Posterior vena cava (tissue), 2 donors: ENCODE results near the gene COTL1. TPM values are rescaled to one million over a fixed set of nuclear protein-coding genes. Genes with fewer than 3 reads are reported as not detected.
"Not testable (repeated sequence)": the region's sequence is repeated elsewhere in the genome, so short reads cannot be mapped to it uniquely, and the experiment has no call there.

Experiments
- DNase-seq: peaks from one replicate; pipeline ENCODE4 v3.0.0-alpha.2; 2020; ENCODE audit warnings: low spot score
- intact Hi-C, 2 donors: fragments of 100-400 bp; cut with DNase I; formaldehyde crosslinking; loops; one replicate each; pipeline versions ENCODE4 v1.14.1 to v1.14.2; 2022 to 2023
- total RNA-seq, 2 donors: library from RNA; stranded (reverse); fragmentation: NEBNext Ultra II Directional; extraction: Animal tissue kit (Norgen Biotek cat#: 25700); gene quantifications; one replicate each; pipeline ENCODE4 v1.2.1, GENCODE V29; 2021
- donor health status: DM: yes; HTN: yes; CAD: no.
- donor health status: DM: yes; HTN: yes; CAD: no.

Gene COTL1
- total RNA-seq, 2 donors from 2014 or later = 55.0 to 66.0 TPM

DNA sequence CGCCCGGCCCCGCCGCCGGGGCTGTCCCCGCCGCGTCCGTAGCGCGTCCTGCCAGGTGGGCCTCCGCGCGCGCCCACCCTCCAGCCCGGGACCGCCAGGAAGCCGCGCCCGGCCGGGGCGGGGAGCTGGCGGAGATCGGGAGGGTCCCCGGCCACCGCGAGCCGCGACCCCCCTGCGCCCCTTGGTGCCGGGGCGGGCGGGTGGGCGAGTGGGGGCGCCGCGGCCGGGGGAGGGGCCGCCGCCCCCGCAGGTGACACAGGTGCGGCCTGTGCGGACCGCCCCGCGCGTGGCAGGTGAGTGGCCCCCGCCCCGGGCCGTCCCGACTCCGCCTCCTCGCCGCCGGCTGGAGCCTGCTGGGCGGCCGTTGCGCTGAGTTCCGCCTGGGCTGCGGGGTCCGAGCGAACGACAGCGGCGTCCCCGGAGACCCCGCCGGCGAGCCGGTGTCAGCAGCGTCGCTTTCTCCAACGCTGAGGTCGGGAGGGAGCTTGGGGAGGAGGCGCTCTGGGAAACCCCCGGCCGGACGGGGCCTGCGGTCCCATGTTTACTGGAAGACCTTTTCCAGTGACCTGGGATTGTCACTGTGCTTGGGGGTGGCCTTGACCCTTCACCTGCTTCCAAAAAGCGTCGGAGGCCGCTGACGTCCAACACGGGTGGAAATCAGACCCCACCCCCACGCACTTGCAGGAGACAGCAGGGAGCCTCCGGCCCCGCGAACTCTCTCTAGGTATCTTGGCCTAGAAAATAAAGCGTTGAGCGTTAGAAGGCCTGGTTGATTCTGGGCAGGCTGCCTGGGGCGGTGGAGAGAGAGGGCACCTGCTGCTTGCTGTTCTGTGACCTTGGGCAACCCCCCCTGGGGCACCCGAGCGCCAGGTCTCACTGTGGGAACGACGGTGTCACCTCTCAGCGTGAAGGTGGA, 31.0 kb upstream of the COTL1 start:
- peak; percentile 82 for DNase-seq
- intact Hi-C loops = no loop called here

DNA sequence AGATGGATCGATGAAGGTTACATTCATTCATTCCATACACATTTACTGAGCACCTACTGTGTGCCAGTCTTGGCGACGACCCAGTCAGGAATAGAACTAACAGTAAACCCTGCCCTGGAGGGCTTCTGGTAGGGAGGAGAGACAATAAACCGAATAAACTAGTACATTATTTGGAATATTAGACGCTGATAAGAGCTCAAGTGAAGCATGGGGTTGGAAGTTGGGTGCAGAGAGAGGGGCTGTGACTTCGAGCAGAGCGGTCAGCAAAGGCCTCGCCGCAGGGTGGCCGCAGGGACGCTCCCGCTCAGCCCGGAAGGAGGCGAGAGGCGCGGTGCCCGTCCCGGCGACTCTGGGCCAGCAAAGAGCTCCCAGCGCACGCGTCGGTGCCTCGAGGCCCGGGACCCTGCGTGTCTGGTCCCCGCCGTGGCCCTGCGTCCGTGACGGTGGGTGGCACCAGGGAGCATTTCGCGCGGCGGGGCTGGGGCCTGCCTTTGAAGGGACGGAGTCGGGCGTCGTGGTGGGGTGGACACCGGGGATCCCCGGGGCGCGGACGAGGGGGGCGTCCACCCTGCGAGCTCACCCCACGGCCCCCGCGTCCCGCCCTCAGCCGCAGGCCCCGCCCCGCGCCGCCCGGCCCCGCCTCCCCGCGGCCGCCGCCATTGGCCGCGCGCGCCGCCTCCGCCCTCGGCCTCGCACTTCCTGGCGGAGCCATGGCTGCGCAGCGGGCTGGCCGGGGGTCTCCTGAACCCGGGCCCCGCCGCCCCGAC, 30.1 kb upstream of the COTL1 start, which contains the start of gene KLHL36:
TSS of gene KLHL36 (plus strand) at position 684 of the 767 bp plus-strand sequence. CDS start 2,357 bp downstream, outside the sequence.
- intact Hi-C loops = no loop called here
- DNase-seq = peak; percentile 87

DNA sequence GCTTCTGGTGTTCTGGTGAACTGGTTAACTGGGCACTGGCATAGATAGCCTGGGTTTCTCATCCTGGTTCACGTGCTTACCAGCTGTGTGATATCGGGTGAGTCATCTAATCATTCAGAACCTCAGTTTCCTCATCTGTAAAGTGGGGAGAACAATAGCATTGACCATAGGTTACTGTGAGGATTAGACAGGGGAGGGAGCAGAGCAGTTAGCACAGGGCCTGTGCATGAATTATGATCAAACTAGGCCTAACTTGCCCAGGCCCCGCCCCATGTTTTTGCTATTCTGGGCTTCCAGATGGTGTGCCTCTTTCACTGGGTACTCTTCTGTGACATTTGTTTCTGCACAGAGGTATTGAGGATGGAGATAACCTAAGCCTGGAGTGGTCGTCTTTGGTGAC, 25.8 kb upstream of the COTL1 start:
- intact Hi-C loops = no loop called here
- no peak for DNase-seq

GRCh38 chr16:84643180-84643583, 25.3 kb upstream of the COTL1 start:
- intact Hi-C loops = no loop called here
- peak; percentile 95 for DNase-seq

GRCh38 chr16:84641643-84642358, 23.9 kb upstream of the COTL1 start:
- intact Hi-C loops = no loop called here
- DNase-seq = no peak

DNA sequence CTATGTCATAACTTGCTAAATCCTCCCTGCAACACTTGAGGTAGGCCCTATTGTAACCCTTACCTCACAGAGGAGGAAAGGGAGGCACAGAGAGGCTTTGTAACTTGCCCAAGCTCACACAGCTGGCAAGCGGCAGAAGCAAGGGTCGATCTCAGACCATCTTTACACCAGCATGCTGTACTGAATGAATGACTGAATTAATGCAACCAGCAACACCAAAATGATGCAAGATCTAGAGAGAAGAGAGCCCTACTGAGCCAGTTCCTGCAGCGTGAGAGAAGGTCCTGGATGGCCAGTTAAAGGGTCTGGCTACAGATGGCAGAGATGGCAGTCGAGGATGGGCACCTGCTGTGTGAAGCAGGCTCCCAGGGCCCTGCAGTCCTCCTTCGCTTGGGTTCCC, 22.3 kb upstream of the COTL1 start:
- intact Hi-C loops = no loop called here
- DNase-seq = no peak

- no peak for DNase-seq
- intact Hi-C loops = no loop called here
Measured at GRCh38 chr16:84638231-84638806, 20.4 kb upstream of the COTL1 start.

DNA sequence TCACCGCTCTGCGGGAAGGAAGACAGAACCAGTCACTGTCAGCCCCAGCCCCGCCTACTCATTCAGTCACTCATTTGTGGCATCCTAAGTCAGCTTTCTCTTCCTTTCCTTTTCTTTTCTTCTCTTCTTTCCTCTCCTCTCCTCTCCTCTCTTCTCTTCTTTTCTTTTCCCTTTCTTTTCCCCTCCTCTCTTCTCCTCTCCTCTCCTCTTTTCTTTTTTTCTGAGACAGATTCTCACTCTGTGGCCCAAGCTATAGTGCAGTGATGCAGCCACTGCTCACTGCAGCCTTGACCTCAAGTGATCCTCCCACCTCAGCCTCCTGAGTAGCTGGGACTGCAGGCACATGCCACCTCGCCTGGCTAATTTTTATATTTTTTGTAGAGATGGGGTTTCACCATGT, 19.8 kb upstream of the COTL1 start:
- intact Hi-C loops = loop anchor here in 1 of 2 donors (1.0 kb wide), 1 partner anchor 30 kb away; no protein-coding TSS in a partner anchor
- no peak for DNase-seq

- intact Hi-C loops = no loop called here
- DNase-seq = no peak
Measured at GRCh38 chr16:84635702-84636101, 17.8 kb upstream of the COTL1 start.

GRCh38 chr16:84633622-84634021, 15.7 kb upstream of the COTL1 start:
- DNase-seq = peak; percentile 95
- intact Hi-C loops = loop anchor here in 1 of 2 donors (5.0 kb wide), 1 partner anchor 84 kb away; no protein-coding TSS in a partner anchor

DNA sequence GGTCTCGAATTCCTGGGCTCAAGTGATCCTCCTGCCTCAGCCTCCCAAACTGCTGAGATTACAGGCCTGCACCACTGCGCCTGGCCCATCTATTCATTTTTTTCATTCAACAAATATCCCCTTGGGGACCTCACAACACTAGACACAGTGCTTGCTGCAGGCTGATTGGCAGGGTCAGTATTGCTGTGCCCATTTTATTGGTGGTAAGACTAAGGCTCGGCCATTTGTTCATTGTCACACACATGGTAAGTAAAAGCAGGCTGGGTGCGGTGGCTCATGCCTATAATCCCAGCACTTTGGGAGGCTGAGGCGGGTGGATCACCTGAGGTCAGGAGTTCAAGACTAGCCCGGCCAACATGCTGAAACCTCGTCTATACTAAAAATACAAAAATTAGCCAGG, 15.0 kb upstream of the COTL1 start:
- intact Hi-C loops = loop anchor here in 1 of 2 donors (5.0 kb wide), 1 partner anchor 84 kb away; no protein-coding TSS in a partner anchor
- not testable (repeated sequence) for DNase-seq

- no peak for DNase-seq
- intact Hi-C loops = loop anchor here in 1 of 2 donors (5.0 kb wide), 1 partner anchor 85 kb away; no protein-coding TSS in a partner anchor
Measured at GRCh38 chr16:84631886-84632285, 14.0 kb upstream of the COTL1 start.

- intact Hi-C loops = loop anchor here in 1 of 2 donors (5.0 kb wide), 1 partner anchor 86 kb away; no protein-coding TSS in a partner anchor
Measured at GRCh38 chr16:84631153-84631466, 13.2 kb upstream of the COTL1 start.

GRCh38 chr16:84630446-84631152, 12.7 kb upstream of the COTL1 start:
- no peak for DNase-seq
- intact Hi-C loops = loop anchor here in 1 of 2 donors (5.0 kb wide), 1 partner anchor 87 kb away; no protein-coding TSS in a partner anchor

More at GRCh38 chr16:84631153-84631466, 13.2 kb upstream of the COTL1 start:
- DNase-seq = no peak

DNA sequence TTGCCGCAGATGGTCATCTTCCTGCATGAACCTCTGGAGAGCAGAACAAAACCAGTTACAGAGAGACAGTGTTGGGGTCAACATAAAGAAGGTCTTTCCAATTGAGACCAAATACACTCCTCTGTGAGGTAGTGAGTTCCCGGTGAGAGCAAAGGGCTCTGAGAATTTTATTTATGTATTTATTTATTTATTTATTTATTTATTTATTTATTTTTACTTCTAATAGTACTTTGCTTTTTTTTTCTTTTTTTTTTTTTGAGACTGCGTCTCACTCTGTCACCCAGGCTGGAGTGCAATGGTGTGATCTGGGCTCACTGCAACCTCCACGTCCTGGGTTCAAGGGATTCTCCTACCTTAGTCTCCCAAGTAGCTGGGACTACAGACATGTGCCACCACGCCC, 12.1 kb upstream of the COTL1 start:
- DNase-seq = no peak
- intact Hi-C loops = loop anchor here in 1 of 2 donors (5.0 kb wide), 1 partner anchor 87 kb away; no protein-coding TSS in a partner anchor

GRCh38 chr16:84629580-84629979, 11.7 kb upstream of the COTL1 start:
- intact Hi-C loops = no loop called here

DNA sequence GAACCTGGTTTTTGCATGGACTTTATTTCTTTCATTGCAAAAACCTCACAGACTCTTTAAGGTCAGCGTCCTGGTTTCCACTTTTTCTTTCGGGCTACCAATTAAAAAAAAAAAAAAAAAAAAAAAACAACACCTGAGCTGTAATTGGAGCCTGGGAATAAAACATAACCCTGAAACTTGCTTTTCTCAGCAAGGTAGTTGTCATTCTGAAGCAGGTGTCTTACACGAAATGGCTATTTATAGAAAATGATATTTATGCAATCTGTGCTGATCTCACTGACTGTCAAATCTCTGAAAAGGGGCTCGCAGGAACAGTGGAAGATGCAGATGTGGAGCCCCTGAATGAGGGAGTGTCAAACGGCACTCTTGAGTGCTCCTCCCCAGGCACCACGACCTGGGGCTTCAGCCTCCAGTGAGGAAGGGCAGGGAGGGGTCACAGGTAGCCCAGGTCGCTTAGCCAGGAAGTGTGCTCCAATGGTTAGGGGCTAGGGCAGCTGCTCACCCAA, 10.4 kb upstream of the COTL1 start:
- intact Hi-C loops = no loop called here
- DNase-seq = no peak

More at GRCh38 chr16:84629580-84629979, 11.7 kb upstream of the COTL1 start:
- no peak for DNase-seq

GRCh38 chr16:84625556-84625955, 7.7 kb upstream of the COTL1 start:
- intact Hi-C loops = no loop called here
- DNase-seq = no peak
